Uterus (tissue), 4 donors: ENCODE measurements around the gene PLSCR4. TPM values are rescaled to one million over a fixed set of nuclear protein-coding genes. Genes with fewer than 3 reads are reported as not detected.

Source experiments
- DNase-seq, 2 donors: peaks; one replicate each; pipeline ENCODE4 v3.0.0-alpha.2; 2019 to 2020
- H3K27ac ChIP-seq, 2 donors: fragments of 200-600 bp; sonication (generic); 1 replicate in 1 of 2; 2 replicates in 1 of 2; pipeline ENCODE4 v1.5.1; 2016 to 2018
- H3K27me3 ChIP-seq, 2 donors: fragments of 200-600 bp; sonication (generic); one replicate each; pipeline ENCODE4 v1.5.1; 2018 to 2019; ENCODE audit warnings: control low read depth in 1 of 2
- H3K36me3 ChIP-seq, 2 donors: fragments of 200-600 bp; sonication (generic); one replicate each; pipeline ENCODE4 v1.5.1; 2019; ENCODE audit warnings: control low read depth in 1 of 2
- H3K4me1 ChIP-seq, 2 donors: fragments of 200-600 bp; sonication (generic); one replicate each; pipeline ENCODE4 v1.5.1; 2018 to 2019; ENCODE audit warnings: control low read depth in 1 of 2
- H3K4me3 ChIP-seq, 2 donors: fragments of 200-600 bp; sonication (generic); 1 replicate in 1 of 2; 2 replicates in 1 of 2; pipeline ENCODE4 v1.5.1; 2018 to 2019; ENCODE audit warnings: mild to moderate bottlenecking in 1 of 2
- H3K9me3 ChIP-seq, 2 donors: fragments of 200-600 bp; sonication (generic); one replicate each; pipeline ENCODE4 v1.5.1; 2019; ENCODE audit warnings: control low read depth in 1 of 2
- POLR2A ChIP-seq, 2 donors: fragments of 450-650 bp; IDR thresholded peaks; one replicate each; pipeline ENCODE4 v1.6.1; 2016; ENCODE audit warnings: antibody characterized with exemption in 2 of 2, mild to moderate bottlenecking in 1 of 2, moderate library complexity in 1 of 2
- intact Hi-C: fragments of 100-400 bp; cut with DNase I; formaldehyde crosslinking; loops from one replicate; pipeline ENCODE4 v1.15.1; 2023; ENCODE audit warnings: low total_unique reads
- total RNA-seq, 4 donors: library from RNA; depleted of rRNA in 3 of 4; stranded (reverse); fragments of >200 nt in 3 of 4; gene quantifications; one replicate each; pipeline versions ENCODE4 v1.1.0 to v1.2.4, GENCODE V29; 2014 to 2023
- TF ChIP-seq, protein P1 (sequence below), 4 experiments: fragments of 200-600 bp in 2 of 4; fragments of 450-650 bp in 2 of 4; sonication (generic) in 2 of 4; IDR thresholded peaks; one replicate each; pipeline ENCODE4 v1.5.1; 2016 to 2019; ENCODE audit warnings: antibody characterized with exemption in 4 of 4, mild to moderate bottlenecking in 2 of 4, moderate library complexity in 1 of 4
- donor health status: DM: yes; HTN: yes; CAD: no.

The PLSCR4 gene
- total RNA-seq, 4 donors from 2014 or later, result 45.9 to 107 (median 67.8) TPM

DNA sequence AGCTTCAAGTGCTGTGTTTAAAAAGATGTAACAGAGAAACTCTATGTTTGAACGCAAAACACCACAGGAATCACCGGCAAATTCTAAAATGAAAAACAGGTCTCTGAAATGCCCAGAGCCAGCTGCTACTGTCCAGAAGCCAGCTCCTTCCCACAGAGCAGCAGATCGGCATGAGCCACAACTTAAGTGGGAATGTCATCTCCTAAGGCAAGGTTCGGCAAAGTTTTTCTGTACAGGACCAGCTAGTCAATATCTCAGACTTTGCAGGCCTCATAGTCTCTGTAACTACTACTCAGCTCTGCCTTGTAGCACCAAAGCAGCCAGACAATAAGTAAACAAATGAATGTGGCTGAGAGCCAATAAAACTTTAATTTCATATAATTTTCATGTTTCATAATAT is 94.8 kb downstream of the PLSCR4 start:
- H3K27ac ChIP-seq, result peak overlapping the region; percentile 97
- H3K36me3 ChIP-seq, result no peaks in the 10 kb centered on the region
- H3K27me3 ChIP-seq, result no peaks in the 10 kb centered on the region
- peaks cover 0 to 4% of the 10 kb centered on the region in 2 donors for H3K4me1 ChIP-seq
- intact Hi-C loops, result no loop called here
- DNase-seq, result no peak
- H3K4me3 ChIP-seq, result peak overlapping the region; percentile 5 to 23
- TF ChIP-seq POLR2A (IDR thresholded peaks at IDR 0.05), result no peak
- TF ChIP-seq, protein P1, sequence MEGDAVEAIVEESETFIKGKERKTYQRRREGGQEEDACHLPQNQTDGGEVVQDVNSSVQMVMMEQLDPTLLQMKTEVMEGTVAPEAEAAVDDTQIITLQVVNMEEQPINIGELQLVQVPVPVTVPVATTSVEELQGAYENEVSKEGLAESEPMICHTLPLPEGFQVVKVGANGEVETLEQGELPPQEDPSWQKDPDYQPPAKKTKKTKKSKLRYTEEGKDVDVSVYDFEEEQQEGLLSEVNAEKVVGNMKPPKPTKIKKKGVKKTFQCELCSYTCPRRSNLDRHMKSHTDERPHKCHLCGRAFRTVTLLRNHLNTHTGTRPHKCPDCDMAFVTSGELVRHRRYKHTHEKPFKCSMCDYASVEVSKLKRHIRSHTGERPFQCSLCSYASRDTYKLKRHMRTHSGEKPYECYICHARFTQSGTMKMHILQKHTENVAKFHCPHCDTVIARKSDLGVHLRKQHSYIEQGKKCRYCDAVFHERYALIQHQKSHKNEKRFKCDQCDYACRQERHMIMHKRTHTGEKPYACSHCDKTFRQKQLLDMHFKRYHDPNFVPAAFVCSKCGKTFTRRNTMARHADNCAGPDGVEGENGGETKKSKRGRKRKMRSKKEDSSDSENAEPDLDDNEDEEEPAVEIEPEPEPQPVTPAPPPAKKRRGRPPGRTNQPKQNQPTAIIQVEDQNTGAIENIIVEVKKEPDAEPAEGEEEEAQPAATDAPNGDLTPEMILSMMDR (IDR thresholded peaks at IDR 0.05), result no peak
- no peaks in the 10 kb centered on the region for H3K9me3 ChIP-seq

DNA sequence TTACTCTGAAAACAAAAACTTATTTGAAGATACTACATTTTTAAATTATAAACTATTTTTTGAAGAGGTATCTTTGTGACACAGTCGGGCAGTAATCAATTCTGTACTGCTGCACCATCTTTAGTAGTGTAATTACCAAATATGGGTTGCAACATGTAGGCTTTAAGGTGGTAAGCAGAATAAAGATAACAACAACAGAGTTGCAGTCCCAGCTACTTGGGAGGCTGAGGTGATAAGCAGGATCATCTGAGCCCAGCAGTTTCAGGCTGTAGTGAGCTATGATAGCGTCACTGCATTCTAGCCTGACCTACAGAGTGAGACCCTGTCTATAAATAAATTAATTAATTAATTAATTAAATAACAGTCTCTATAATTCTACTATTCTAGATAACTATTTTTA is 95.9 kb downstream of the PLSCR4 start:
- TF ChIP-seq, protein P1 (IDR thresholded peaks at IDR 0.05), result no peak
- TF ChIP-seq POLR2A (IDR thresholded peaks at IDR 0.05), result no peak
- H3K9me3 ChIP-seq, result no peaks in the 10 kb centered on the region
- H3K36me3 ChIP-seq, result no peaks in the 10 kb centered on the region
- H3K27me3 ChIP-seq, result no peaks in the 10 kb centered on the region
- no peak overlapping the region for H3K4me3 ChIP-seq
- peaks cover 1 to 4% of the 10 kb centered on the region in 2 donors for H3K4me1 ChIP-seq
- no peak for DNase-seq
- H3K27ac ChIP-seq, result peak overlapping the region; percentile 97
- intact Hi-C loops, result no loop called here

DNA sequence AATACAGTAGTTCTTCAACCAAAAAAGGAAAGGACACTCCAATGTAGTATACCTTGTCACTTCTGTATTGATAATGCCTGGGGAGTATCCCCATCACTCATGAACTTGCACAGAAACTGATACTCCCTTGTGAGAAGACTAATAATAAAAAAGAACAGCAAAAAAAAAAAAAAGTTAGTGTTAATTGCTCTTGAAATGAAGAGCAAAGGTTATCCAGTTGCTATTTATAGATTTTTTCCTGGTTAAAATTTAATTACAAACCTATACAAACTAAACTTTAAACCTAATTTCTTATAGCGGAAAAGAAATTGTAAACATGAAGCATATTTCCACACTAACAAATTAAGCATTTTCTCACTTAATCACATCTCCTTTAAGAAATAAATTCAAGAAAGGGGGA is 96.6 kb downstream of the PLSCR4 start:
- TF ChIP-seq, protein P1 (IDR thresholded peaks at IDR 0.05), result no peak
- TF ChIP-seq POLR2A (IDR thresholded peaks at IDR 0.05), result no peak
- H3K4me1 ChIP-seq, result peaks cover 4 to 8% of the 10 kb centered on the region in 2 donors
- H3K4me3 ChIP-seq, result no peak overlapping the region
- intact Hi-C loops, result no loop called here
- H3K36me3 ChIP-seq, result no peaks in the 10 kb centered on the region
- H3K9me3 ChIP-seq, result no peaks in the 10 kb centered on the region
- no peaks in the 10 kb centered on the region for H3K27me3 ChIP-seq
- H3K27ac ChIP-seq, result peak overlapping the region; percentile 97
- DNase-seq, result no peak

DNA sequence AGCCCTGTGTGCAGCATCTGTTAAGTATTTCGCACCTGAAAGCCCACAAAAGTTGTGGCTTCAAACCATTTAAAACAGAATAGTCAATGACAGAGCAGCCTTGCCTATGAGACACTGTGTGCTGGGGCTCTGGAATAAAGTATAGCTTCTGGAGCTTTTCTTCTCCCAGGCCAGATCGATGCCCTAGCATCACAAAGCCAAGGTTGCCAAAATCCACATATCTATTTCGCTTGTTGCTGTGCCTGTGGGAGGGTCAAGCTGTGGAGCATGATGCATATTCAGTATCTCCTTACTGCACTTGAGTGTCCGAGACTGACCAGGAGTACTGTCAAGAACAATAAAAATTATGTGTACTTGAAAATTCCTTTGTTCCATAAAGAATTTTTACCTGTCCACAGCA is 97.5 kb downstream of the PLSCR4 start:
- peaks cover 4 to 17% of the 10 kb centered on the region in 2 donors for H3K4me1 ChIP-seq
- TF ChIP-seq POLR2A (IDR thresholded peaks at IDR 0.05), result no peak
- TF ChIP-seq, protein P1 (IDR thresholded peaks at IDR 0.05), result no peak
- intact Hi-C loops, result no loop called here

DNA sequence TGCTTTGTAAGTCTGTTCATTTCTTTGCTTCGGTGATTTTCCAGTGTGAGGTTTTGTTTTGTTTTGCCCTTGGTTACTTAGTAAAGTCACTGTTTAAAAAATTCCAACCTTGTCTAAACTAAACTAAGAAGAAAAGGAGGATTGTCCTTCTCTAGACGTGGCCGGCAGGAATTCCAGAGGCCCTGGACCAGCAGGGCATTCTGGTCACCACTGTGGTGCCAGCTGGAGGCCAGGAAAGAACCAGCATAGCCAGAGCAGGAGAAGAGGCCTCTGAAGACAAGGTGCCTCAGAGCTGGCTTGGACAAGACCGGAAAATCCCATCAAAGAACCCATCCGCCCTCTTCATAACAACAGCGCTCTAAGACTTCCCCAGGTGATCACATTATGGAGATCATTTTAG is 98.1 kb downstream of the PLSCR4 start:
- Histone ChIP-seq H3K4me1 (peaks cover 4 to 17% of the 10 kb centered on the region in 2 donors), H3K27ac (peak overlapping the region; percentile 69 to 97), H3K4me3 (no peak overlapping the region), H3K27me3 (no peaks in the 10 kb centered on the region), H3K9me3 (no peaks in the 10 kb centered on the region), H3K36me3 (no peaks in the 10 kb centered on the region)
- intact Hi-C loops, result no loop called here
- TF ChIP-seq, protein P1 (IDR thresholded peaks at IDR 0.05), result no peak
- TF ChIP-seq POLR2A (IDR thresholded peaks at IDR 0.05), result no peak
- no peak for DNase-seq

More for the DNA sequence above, 97.5 kb downstream of the PLSCR4 start:
- H3K36me3 ChIP-seq, result no peaks in the 10 kb centered on the region
- peak overlapping the region; percentile 69 to 97 for H3K27ac ChIP-seq
- no peak for DNase-seq
- H3K27me3 ChIP-seq, result no peaks in the 10 kb centered on the region
- H3K4me3 ChIP-seq, result no peak overlapping the region
- no peaks in the 10 kb centered on the region for H3K9me3 ChIP-seq
